ENCODE results near the gene TRMU. TPM values are rescaled to one million over a fixed set of nuclear protein-coding genes. Genes with fewer than 3 reads are reported as not detected.

TRMU gene
- total and polyA plus RNA-seq, 2 experiments from 2014 or later: 48.3 to 70.4 TPM

- peaks cover 6% of the 10 kb centered on the region; the same call in 1 of the 2 replicates for H3K4me1 ChIP-seq (ENCODE audit: insufficient read depth)
- peaks cover 14% of the 10 kb centered on the region for H3K27me3 Mint-ChIP-seq (ENCODE audit: insufficient read depth, low read depth, poor library complexity)
- no peaks in the 10 kb centered on the region for H3K79me2 ChIP-seq (replicated peaks; ENCODE audit: insufficient read depth)
- H2AFZ ChIP-seq: no peak overlapping the region
- H3K27ac Mint-ChIP-seq: no peak overlapping the region
- no peak for ATAC-seq
- H3K36me3 Mint-ChIP-seq (ENCODE audit: low read depth): peaks cover 12% of the 10 kb centered on the region
- H3F3A ChIP-seq (replicated peaks; ENCODE audit: low read depth): no peaks in the 10 kb centered on the region
- no peaks in the 10 kb centered on the region for H3K9me2 ChIP-seq (ENCODE audit: insufficient read depth)
- H4K20me1 ChIP-seq (replicated peaks; ENCODE audit: insufficient read depth): no peaks in the 10 kb centered on the region
- no peak overlapping the region for H3K27ac ChIP-seq (ENCODE audit: low read depth)
- H3K4me3 ChIP-seq: no peak overlapping the region
- no peaks in the 10 kb centered on the region for H3K36me3 ChIP-seq (ENCODE audit: insufficient read depth)
- peaks cover 8% of the 10 kb centered on the region for H3K4me1 Mint-ChIP-seq
- H3K27me3 ChIP-seq (ENCODE audit: insufficient read depth): no peaks in the 10 kb centered on the region
- no peak for TF ChIP-seq EZH2 (IDR thresholded peaks at IDR 0.05; ENCODE audit: low read depth, unreplicated experiment)
- no peak for TF ChIP-seq STAT1 (IDR thresholded peaks at IDR 0.05; ENCODE audit: unreplicated experiment)
- TF ChIP-seq EZH2phosphoT487 (IDR thresholded peaks at IDR 0.05; ENCODE audit: unreplicated experiment): no peak
- no peak for TF ChIP-seq REST (IDR thresholded peaks at IDR 0.05; ENCODE audit: unreplicated experiment)
- TF ChIP-seq POLR2AphosphoS5 (IDR thresholded peaks at IDR 0.05; ENCODE audit: low read depth): no peak
- no peak for TF ChIP-seq ZNF331 (CRISPR knock-in tag; IDR thresholded peaks at IDR 0.05; ENCODE audit: low read depth)
- TF ChIP-seq JUNB (IDR thresholded peaks at IDR 0.05; ENCODE audit: unreplicated experiment): no peak
- TF ChIP-seq CREB1 (CRISPR knock-in tag; IDR thresholded peaks at IDR 0.05; ENCODE audit: low read depth): no peak
- no peak for TF ChIP-seq ZNF114 (CRISPR knock-in tag; IDR thresholded peaks at IDR 0.05)
- no peak for TF ChIP-seq NANOG (IDR thresholded peaks at IDR 0.05; ENCODE audit: borderline replicate concordance)
- H3K4me2 ChIP-seq: no peak overlapping the region
- peaks cover 2% of the 10 kb centered on the region; the same call in 2 of the 3 replicates for H3K9me3 Mint-ChIP-seq
- no peak overlapping the region for H3K4me3 Mint-ChIP-seq
- no peak for DNase-seq (ENCODE audit: low spot score)
Measured at GRCh38 chr22:46290843-46291785, 44.4 kb upstream of the TRMU start.

- Histone ChIP-seq H2AFZ (no peak overlapping the region), H4K20me1 (replicated peaks; ENCODE audit: insufficient read depth) (no peaks in the 10 kb centered on the region), H3F3A (replicated peaks; ENCODE audit: low read depth) (no peaks in the 10 kb centered on the region; the same call in 1 of the 2 replicates), H3K27me3 (ENCODE audit: insufficient read depth) (no peaks in the 10 kb centered on the region), H3K4me1 (ENCODE audit: insufficient read depth) (peaks cover 6% of the 10 kb centered on the region; the same call in 1 of the 2 replicates), H3K4me2 (no peak overlapping the region), H3K4me3 (no peak overlapping the region), H3K9me2 (ENCODE audit: insufficient read depth) (no peaks in the 10 kb centered on the region), H3K79me2 (replicated peaks; ENCODE audit: insufficient read depth) (no peaks in the 10 kb centered on the region), H3K36me3 (ENCODE audit: insufficient read depth) (no peaks in the 10 kb centered on the region), H3K27ac (ENCODE audit: low read depth) (no peak overlapping the region)
- Mint-ChIP-seq H3K27me3 (ENCODE audit: insufficient read depth, low read depth, poor library complexity) (peaks cover 19% of the 10 kb centered on the region), H3K4me3 (no peak overlapping the region), H3K4me1 (peaks cover 9% of the 10 kb centered on the region), H3K36me3 (ENCODE audit: low read depth) (peaks cover 8% of the 10 kb centered on the region), H3K27ac (no peak overlapping the region), H3K9me3 (peaks cover 2% of the 10 kb centered on the region; the same call in 2 of the 3 replicates)
- ATAC-seq: no peak
- DNase-seq (ENCODE audit: low spot score): no peak
- TF ChIP-seq STAT1 (IDR thresholded peaks at IDR 0.05; ENCODE audit: unreplicated experiment) (no peak), ZNF331 (CRISPR knock-in tag; IDR thresholded peaks at IDR 0.05; ENCODE audit: low read depth) (no peak), CREB1 (CRISPR knock-in tag; IDR thresholded peaks at IDR 0.05; ENCODE audit: low read depth) (no peak), JUNB (IDR thresholded peaks at IDR 0.05; ENCODE audit: unreplicated experiment) (no peak), NANOG (IDR thresholded peaks at IDR 0.05; ENCODE audit: borderline replicate concordance) (no peak), CTCF (conservative IDR thresholded peaks at IDR 0.05; ENCODE audit: low read depth in 2 of 2) (no peak), EZH2 (IDR thresholded peaks at IDR 0.05; ENCODE audit: low read depth, unreplicated experiment) (no peak), ETS1 (IDR thresholded peaks at IDR 0.05) (no peak), POLR2AphosphoS5 (IDR thresholded peaks at IDR 0.05; ENCODE audit: low read depth) (no peak), ZNF114 (CRISPR knock-in tag; IDR thresholded peaks at IDR 0.05) (no peak)
Measured at GRCh38 chr22:46292173-46292572, 43.3 kb upstream of the TRMU start.

Measured in GM23338 (cell line).